H1 (cell line): Measurements from ENCODE around the gene SLC16A2. TPM values are rescaled to one million over a fixed set of nuclear protein-coding genes. Genes with fewer than 3 reads are reported as not detected.

ENCODE experiments used
- CTCF ChIA-PET: fragments of 300-600 bp; sonication (Branson Sonifier 250); formaldehyde crosslinking; loops from one replicate; lab custom pipeline; 2021; ENCODE audit not compliant: partially characterized antibody; lab: Charles Lee
- POLR2A ChIA-PET: fragments of 300-600 bp; sonication (Branson Sonifier 250); formaldehyde crosslinking; loops from one replicate; lab custom pipeline; 2021; ENCODE audit warnings: inconsistent platforms; ENCODE audit not compliant: partially characterized antibody; lab: Charles Lee
- DNase-seq, 2 experiments: peaks; one replicate each; pipeline versions ENCODE4 v3.0.0 to v3.0.0-alpha.2; 2010 to 2022; ENCODE audit warnings: low spot score in 2 of 2, low read depth in 1 of 2, mixed read lengths in 1 of 2
- FAIRE-seq: peaks from 2 replicates; lab custom pipeline; 2011; peaks lifted over from hg19 to GRCh38; lab: Jason Lieb, UNC
- H2AFZ ChIP-seq: 2 replicates; pipeline ENCODE4 v1.8.1; 2012; ENCODE audit warnings: low read length, inconsistent platforms
- H2AK5ac ChIP-seq: 2 replicates; pipeline ENCODE4 v1.6.1; 2013; ENCODE audit warnings: low read depth, low read length
- H2BK120ac ChIP-seq: replicated peaks from 2 replicates; pipeline ENCODE3; 2013; ENCODE audit warnings: low read depth, low read length, inconsistent platforms
- H2BK12ac ChIP-seq: 2 replicates; pipeline ENCODE4 v1.6.1; 2013; ENCODE audit warnings: low read depth, low read length
- H2BK15ac ChIP-seq: 2 replicates; pipeline ENCODE4 v1.6.1; 2013; ENCODE audit warnings: low read length
- H2BK20ac ChIP-seq: 2 replicates; pipeline ENCODE4 v1.6.1; 2013; ENCODE audit warnings: low read length
- H2BK5ac ChIP-seq: 2 replicates; pipeline ENCODE4 v1.6.1; 2013; ENCODE audit warnings: low read depth, low read length
- H3K14ac ChIP-seq: 2 replicates; pipeline ENCODE4 v1.6.1; 2013; ENCODE audit warnings: inconsistent platforms; ENCODE audit not compliant: insufficient read length
- H3K18ac ChIP-seq: 2 replicates; pipeline ENCODE4 v1.6.1; 2013; ENCODE audit warnings: low read length; ENCODE audit errors: extremely low read depth
- H3K23ac ChIP-seq: 2 replicates; pipeline ENCODE4 v1.6.1; 2013; ENCODE audit warnings: inconsistent platforms; ENCODE audit not compliant: insufficient read length
- H3K23me2 ChIP-seq: 2 replicates; pipeline ENCODE4 v1.6.1; 2013; ENCODE audit warnings: low read depth, low read length
- H3K27ac ChIP-seq: 2 replicates; pipeline ENCODE4 v1.6.1; 2011; ENCODE audit warnings: low read depth, low read length, inconsistent platforms
- H3K27me3 ChIP-seq, 4 experiments: replicated peaks in 1 of 4; 1 replicate in 1 of 4; 2 replicates in 3 of 4; pipeline versions ENCODE4 v1.6.1 to v1.8.1; 2011 to 2013; ENCODE audit warnings: low read length in 3 of 4, mild to moderate bottlenecking in 3 of 4, inconsistent platforms in 2 of 4, mixed read lengths in 2 of 4, moderate library complexity in 1 of 4; ENCODE audit not compliant: control insufficient read depth in 3 of 4, insufficient read depth in 3 of 4; ENCODE audit errors: extremely low read depth in 1 of 4
- H3K36me3 ChIP-seq, 4 experiments: 2 replicates each; pipeline versions ENCODE4 v1.6.1 to v1.8.1; 2011 to 2013; ENCODE audit warnings: mild to moderate bottlenecking in 4 of 4, low read length in 3 of 4, moderate library complexity in 2 of 4, control low read depth in 1 of 4, inconsistent platforms in 1 of 4; ENCODE audit not compliant: insufficient read depth in 4 of 4, control insufficient read depth in 2 of 4
- H3K4ac ChIP-seq: replicated peaks from 2 replicates; pipeline ENCODE3; 2013; ENCODE audit warnings: low read length, low read depth, mixed read lengths, inconsistent platforms; ENCODE audit not compliant: insufficient read length
- H3K4me1 ChIP-seq, 4 experiments: replicated peaks in 1 of 4; 1 replicate in 1 of 4; 2 replicates in 3 of 4; pipeline versions ENCODE4 v1.6.1 to v1.8.1; 2011 to 2013; ENCODE audit warnings: low read length in 3 of 4, inconsistent platforms in 2 of 4, mixed read lengths in 1 of 4; ENCODE audit not compliant: insufficient read depth in 4 of 4, control insufficient read depth in 3 of 4
- H3K4me2 ChIP-seq, 2 experiments: 2 replicates each; pipeline versions ENCODE4 v1.6.1 to v1.8.1; 2011 to 2013; ENCODE audit warnings: low read depth in 2 of 2, low read length in 2 of 2, control low read depth in 1 of 2, inconsistent platforms in 1 of 2, mild to moderate bottlenecking in 1 of 2; ENCODE audit not compliant: insufficient read depth in 1 of 2
- H3K4me3 ChIP-seq, 4 experiments: fragments of 200-600, 300-600 bp in 1 of 4; sonication (generic), shearing (Covaris generic), sonication (Bioruptor Twin) in 1 of 4; 2 replicates each; pipeline versions ENCODE4 v1.5.1 to v1.8.1; 2011 to 2016; ENCODE audit warnings: low read length in 4 of 4, low read depth in 3 of 4, control low read depth in 2 of 4, inconsistent platforms in 2 of 4, mild to moderate bottlenecking in 2 of 4, mixed read lengths in 1 of 4, moderate library complexity in 1 of 4; ENCODE audit not compliant: insufficient read depth in 2 of 4; ENCODE audit errors: extremely low read depth in 1 of 4
- H3K56ac ChIP-seq: replicated peaks from 2 replicates; pipeline ENCODE3; 2013; ENCODE audit warnings: low read depth, mild to moderate bottlenecking, mixed read lengths, low read length, inconsistent platforms; ENCODE audit not compliant: insufficient read length
- H3K79me1 ChIP-seq: 2 replicates; pipeline ENCODE4 v1.6.1; 2013; ENCODE audit warnings: low read depth, low read length, control low read depth
- H3K79me2 ChIP-seq, 2 experiments: 2 replicates each; pipeline versions ENCODE4 v1.6.1 to v1.8.1; 2012 to 2013; ENCODE audit warnings: low read length in 2 of 2, mild to moderate bottlenecking in 2 of 2, inconsistent platforms in 1 of 2; ENCODE audit not compliant: insufficient read depth in 2 of 2, control insufficient read depth in 1 of 2
- H3K9ac ChIP-seq, 4 experiments: replicated peaks in 1 of 4; 1 replicate in 1 of 4; 2 replicates in 3 of 4; pipeline versions ENCODE4 v1.6.1 to v1.8.1; 2011 to 2013; ENCODE audit warnings: low read depth in 3 of 4, low read length in 3 of 4, control low read depth in 2 of 4, mild to moderate bottlenecking in 2 of 4, moderate library complexity in 2 of 4, inconsistent platforms in 1 of 4; ENCODE audit errors: extremely low read depth in 1 of 4
- H3K9me3 ChIP-seq, 2 experiments: 2 replicates each; pipeline versions ENCODE4 v1.6.1 to v1.8.1; 2012 to 2013; ENCODE audit warnings: mild to moderate bottlenecking in 2 of 2, moderate library complexity in 2 of 2, control low read depth in 1 of 2, inconsistent platforms in 1 of 2, low read depth in 1 of 2, low read length in 1 of 2, mixed read lengths in 1 of 2; ENCODE audit not compliant: insufficient read depth in 2 of 2
- H4K20me1 ChIP-seq, 2 experiments: replicated peaks in 1 of 2; 2 replicates each; pipeline versions ENCODE3 to v1.8.1; 2011 to 2013; ENCODE audit warnings: inconsistent platforms in 2 of 2, low read length in 2 of 2, mild to moderate bottlenecking in 1 of 2; ENCODE audit not compliant: insufficient read depth in 2 of 2, control insufficient read depth in 1 of 2
- H4K5ac ChIP-seq: 2 replicates; pipeline ENCODE4 v1.6.1; 2013; ENCODE audit warnings: low read length, low read depth, mixed read lengths, inconsistent platforms; ENCODE audit not compliant: insufficient read length
- H4K8ac ChIP-seq: 2 replicates; pipeline ENCODE4 v1.8.0; 2013; ENCODE audit warnings: mild to moderate bottlenecking, moderate library complexity, low read length, inconsistent platforms; ENCODE audit not compliant: insufficient read depth; ENCODE audit errors: extremely low read depth
- H4K91ac ChIP-seq: replicated peaks from 2 replicates; pipeline ENCODE3; 2013; ENCODE audit warnings: low read length, mixed read lengths, inconsistent platforms; ENCODE audit not compliant: insufficient read length
- POLR2A ChIP-seq, 2 experiments: IDR thresholded peaks; 1 replicate in 1 of 2; 2 replicates in 1 of 2; pipeline ENCODE4 v1.6.1; 2011; ENCODE audit warnings: low read depth in 2 of 2, low read length in 2 of 2, mild to moderate bottlenecking in 2 of 2; ENCODE audit errors: control extremely low read depth in 1 of 2
- WGBS, 2 experiments: shearing (Covaris generic) in 1 of 2; methylation state at CpG; one replicate each; pipeline versions ENCODE4 v1.1.6 to v1.1.7; 2013 to 2015; ENCODE audit warnings: low lambda C conversion rate in 2 of 2, mixed read lengths in 2 of 2, inconsistent platforms in 1 of 2, low coverage in 1 of 2, missing lambda C conversion rate in 1 of 2; ENCODE audit not compliant: insufficient replicate concordance in 2 of 2, insufficient coverage in 1 of 2, insufficient read length in 1 of 2; ENCODE audit errors: extremely low coverage in 1 of 2, missing lambda C conversion rate in 1 of 2; 5-methylcytosine and 5-hydroxymethylcytosine counted together
- polyA plus RNA-seq, 7 experiments: library from polyadenylated mRNA; depleted of rRNA in 3 of 7; stranded (reverse) in 5 of 7; unstranded in 2 of 7; fragments of >200 nt in 5 of 7; fragments of 200-250 nt in 2 of 7; gene quantifications; 1 replicate in 5 of 7; 2 replicates in 1 of 7; 4 replicates in 1 of 7; pipeline versions ENCODE4 v1.2.1 to v1.2.3, GENCODE V29; 2011 to 2013; ENCODE audit warnings: missing spikeins in 2 of 7, mixed read lengths in 2 of 7
- total RNA-seq: library from RNA; stranded (reverse); fragmentation: NEBNext Ultra II Directional; extraction: Animal tissue kit (Norgen Biotek cat#: 25700); gene quantifications from 2 replicates; pipeline ENCODE4 v1.2.1, GENCODE V29; 2021

Gene SLC16A2
- total and polyA plus RNA-seq, 2 of the 8 experiments (the other 6 are each of a cell fraction or from before 2014, with no cell fraction given), result 24.4 to 32.2 TPM

GRCh38 chrX:74461384-74461783 is 40.1 kb downstream of the SLC16A2 start:
- Histone ChIP-seq H3K9me3 (no peaks in the 10 kb centered on the region), H2BK5ac (no peak overlapping the region), H4K91ac (no peak overlapping the region), H2BK15ac (no peak overlapping the region), H2AFZ (no peak overlapping the region), H4K5ac (no peak overlapping the region), H3K23me2 (no peaks in the 10 kb centered on the region), H4K20me1 (no peaks in the 10 kb centered on the region), H3K4me2 (no peak overlapping the region), H3K18ac (no peak overlapping the region), H4K8ac (no peak overlapping the region), H2AK5ac (no peak overlapping the region), H3K36me3 (no peaks in the 10 kb centered on the region), H2BK12ac (no peak overlapping the region), H3K14ac (no peak overlapping the region), H3K9ac (no peak overlapping the region)
- POLR2A ChIA-PET, result no interaction called here
- TF ChIP-seq POLR2A (IDR thresholded peaks at IDR 0.05; ENCODE audit: control extremely low read depth in 1 of 2, low read depth in 2 of 2, low read length in 2 of 2), result no peak
- TF ChIP-seq, all 59 proteins: peak for 0
- no peak overlapping the region for H3K4me3 ChIP-seq
- no peak overlapping the region for H2BK120ac ChIP-seq
- CTCF ChIA-PET, result interaction anchor here (0.6 to 0.9 kb wide), 2 partner anchors 52 to 77 kb away, joined by 3 read pairs; no protein-coding TSS in a partner anchor
- no peak overlapping the region for H2BK20ac ChIP-seq
- no peak overlapping the region for H3K23ac ChIP-seq
- H3K27ac ChIP-seq, result no peak overlapping the region
- no peak overlapping the region for H3K56ac ChIP-seq
- H3K27me3 ChIP-seq, result no peaks in the 10 kb centered on the region
- H3K79me1 ChIP-seq, result no peaks in the 10 kb centered on the region
- WGBS, 2 experiments, result 88% methylated on average over 4 of the region's 4 CpGs; no CpG with 5 or more reads in 1 of the 2 experiments
- H3K4me1 ChIP-seq, result peaks cover 0 to 3% (median 0%) of the 10 kb centered on the region in 4 experiments; a peak in 1 of 7 replicates
- H3K4ac ChIP-seq, result no peak overlapping the region
- no peaks in the 10 kb centered on the region for H3K79me2 ChIP-seq
- no peak for FAIRE-seq
- no peak for DNase-seq
